GM19463 (cell line): ENCODE results near the gene MTMR1.
A peak's percentile ranks its signal among the peaks of the same experiment; 100 is the strongest.

Source experiments
- ATAC-seq: cut with Tn5 transposase; IDR thresholded peaks from one replicate; pipeline ENCODE4 v1.9.1; 2021; ENCODE audit warnings: mild to moderate bottlenecking, moderate library complexity; ENCODE audit not compliant: unreplicated experiment

MTMR1 gene

DNA sequence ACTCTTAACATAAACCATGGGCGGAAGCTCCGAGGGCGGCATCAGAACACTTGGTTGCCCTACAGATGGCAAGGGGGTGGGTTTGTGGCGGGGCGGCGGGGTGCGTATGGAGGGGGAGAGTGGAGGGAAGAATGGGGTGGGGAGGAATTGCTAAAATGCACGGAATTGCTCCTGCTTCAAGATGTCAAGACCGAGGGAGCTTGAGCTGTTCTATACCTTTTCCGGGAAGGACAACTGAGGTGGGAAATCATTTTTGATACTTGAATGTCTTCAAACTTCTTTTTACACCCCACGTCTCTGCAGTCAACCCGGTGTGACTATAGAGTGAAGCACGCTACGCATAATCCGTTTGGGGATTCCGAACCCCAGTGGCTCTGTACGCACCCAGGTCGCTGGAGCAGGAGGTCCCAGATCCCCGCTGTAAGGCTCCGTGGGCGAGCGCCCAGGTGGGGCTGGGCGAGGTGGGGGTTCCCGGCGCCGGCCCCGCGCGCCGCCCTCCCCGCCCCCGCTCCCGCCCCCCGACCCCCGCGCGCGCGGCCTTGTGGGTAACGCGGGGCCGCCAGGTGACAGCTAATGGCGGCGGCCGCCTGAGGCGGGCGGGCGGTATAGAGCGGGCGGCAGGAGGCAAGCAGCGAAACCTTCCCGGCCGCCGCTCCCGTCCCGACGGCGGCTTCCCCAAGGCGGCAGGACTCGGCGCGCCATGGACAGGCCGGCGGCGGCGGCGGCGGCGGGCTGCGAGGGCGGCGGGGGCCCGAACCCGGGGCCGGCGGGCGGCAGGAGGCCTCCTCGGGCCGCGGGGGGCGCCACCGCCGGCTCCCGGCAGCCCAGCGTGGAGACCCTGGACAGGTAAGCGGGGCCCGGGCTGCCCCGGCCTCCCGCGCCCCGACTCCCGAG is at the start of gene MTMR1:
Gene MTMR1, plus strand, starts transcription at position 566 of the 894 bp plus-strand sequence. Its CDS starts 135 bp downstream, at position 701.
- ATAC-seq, result peak; percentile 41

DNA sequence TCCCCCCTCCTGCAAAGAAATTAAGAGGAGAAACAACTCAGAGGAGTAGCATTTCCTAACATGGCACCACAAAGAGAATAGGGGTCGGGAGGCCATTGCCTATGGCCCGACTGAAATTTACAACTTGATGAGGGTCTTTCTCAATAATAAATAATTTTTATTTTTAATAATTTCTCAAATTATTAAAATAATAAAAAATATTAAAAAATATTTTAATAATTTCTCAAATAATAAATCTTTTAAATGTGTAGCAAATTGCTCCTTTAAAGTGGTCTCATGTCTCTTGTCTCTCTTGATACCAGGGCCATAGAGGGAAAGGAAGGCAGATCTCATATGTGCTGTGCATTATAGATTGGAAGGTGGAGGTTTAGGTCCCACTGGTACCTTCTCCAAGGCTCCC is 49.2 kb upstream of the MTMR1 start:
- ATAC-seq, result no peak

DNA sequence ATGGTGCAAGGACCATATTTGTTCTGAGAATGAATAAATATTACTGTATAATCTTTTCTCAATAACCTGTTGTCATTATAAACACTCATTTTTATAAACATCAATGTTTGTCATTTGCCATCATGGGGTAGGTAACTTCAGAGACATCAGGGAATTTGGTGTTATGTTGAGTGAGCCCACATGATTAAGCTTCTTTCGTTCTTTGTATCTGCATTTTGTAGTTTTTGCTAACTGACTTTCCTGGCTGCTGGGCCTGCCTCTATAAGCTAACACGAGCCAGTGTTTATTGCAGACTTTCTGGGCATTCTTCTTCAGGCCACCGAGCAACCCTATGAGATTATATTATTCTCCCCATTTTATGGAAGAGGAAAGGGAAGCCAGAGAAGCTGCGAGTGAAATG is 48.8 kb upstream of the MTMR1 start:
- ATAC-seq, result no peak

DNA sequence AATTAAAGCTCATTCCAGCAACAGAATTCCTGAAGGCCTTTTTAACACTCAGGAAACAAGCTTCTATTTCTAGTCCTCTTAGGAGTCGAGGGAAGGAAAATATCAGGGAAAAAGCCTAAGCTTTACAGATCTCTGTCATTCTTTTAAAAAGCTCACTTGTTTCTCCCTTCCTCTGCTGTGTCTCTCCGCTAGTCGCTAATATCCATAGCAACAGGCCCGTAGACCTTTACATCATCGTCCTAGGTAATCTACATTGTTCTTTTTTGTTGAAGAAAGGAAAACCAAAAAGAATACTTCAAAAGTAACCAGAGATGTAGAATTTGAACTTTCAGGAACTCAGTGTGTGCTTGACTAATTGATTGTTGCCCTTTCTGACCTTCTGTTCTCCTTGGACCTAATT is 45.9 kb upstream of the MTMR1 start:
- ATAC-seq, result no peak

DNA sequence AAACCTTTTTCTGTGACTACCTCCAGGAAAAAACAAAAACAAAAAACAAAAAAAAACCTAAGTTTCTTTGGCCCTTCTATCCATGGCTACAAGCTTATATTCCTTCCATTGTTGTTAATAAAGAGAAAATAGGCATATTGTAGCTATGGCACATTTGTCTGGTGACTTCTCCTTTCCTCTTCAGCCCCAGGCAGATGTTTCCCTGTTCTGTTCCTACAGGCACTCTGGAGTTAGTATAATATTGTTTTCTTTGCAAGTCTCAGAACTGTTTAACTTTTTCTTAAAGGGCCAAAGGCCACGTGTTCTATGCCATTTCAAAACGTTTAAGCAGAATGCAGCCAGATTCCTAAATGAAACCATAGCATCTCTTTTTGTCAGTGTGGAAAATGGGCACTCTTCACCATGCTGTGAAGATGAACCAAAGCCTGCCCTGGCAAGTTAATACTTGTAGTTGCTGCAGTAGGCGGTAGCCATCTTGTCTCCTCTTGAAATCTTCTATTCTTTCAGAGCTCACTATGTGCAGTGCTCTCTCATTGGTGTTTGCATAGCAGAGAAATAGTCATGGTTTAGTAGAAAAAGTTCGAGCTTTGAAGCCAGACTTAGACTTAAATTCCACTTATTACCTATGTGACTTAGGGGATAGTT is 44.8 kb upstream of the MTMR1 start:
- no peak for ATAC-seq

DNA sequence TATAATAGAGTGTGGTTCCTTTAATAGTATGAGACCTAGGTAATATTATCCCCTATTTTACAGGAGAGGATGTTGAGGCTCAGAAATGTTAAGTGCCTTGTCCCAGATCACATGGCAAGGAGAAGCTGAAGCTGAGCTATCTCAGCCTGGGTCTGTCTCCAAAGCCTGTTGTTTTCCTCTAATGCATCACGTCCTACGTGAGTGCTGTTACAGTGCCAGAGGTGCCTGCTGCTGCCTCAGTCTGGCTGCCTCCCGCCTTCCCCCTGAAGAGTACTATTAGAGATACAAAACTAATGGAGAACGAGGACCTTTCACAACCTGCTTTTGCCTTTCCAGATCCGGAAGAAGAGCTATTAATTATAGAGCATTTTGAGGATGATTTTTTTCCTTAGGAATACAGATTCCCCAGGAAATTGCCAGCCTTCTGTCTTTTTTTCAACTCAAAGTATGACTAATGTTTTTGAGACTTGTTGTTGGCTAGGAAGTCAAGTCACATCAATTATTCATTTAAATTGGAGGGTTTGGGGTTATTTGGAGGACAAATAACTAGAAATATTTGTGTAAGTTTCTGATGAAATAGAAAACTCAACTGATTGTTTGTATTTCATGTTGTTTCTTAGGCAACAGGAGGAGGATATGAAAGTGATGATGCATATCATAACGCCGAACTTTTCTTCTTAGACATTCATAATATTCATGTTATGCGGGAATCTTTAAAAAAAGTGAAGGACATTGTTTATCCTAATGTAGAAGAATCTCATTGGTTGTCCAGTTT is 43.9 kb upstream of the MTMR1 start:
- ATAC-seq, result no peak

DNA sequence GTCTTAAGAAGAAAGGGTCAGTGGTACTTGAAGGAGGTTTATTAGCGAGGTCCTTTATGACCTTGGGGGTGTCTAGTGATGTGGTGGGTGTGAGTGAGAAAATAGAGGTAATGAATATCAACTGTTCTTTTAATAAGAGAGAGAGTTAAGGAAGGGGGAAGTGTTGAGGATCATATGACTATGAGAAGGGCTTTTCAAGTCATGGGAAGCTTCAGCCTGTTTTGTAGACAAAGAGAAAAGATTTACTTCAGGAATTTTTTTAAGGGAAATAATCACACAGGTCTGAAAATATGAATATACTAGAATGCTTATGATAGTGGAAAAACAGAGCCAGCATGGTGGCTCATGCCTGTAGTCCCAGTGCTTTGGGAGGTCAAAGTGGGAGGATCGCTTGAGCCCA is 41.3 kb upstream of the MTMR1 start:
- ATAC-seq, result no peak

DNA sequence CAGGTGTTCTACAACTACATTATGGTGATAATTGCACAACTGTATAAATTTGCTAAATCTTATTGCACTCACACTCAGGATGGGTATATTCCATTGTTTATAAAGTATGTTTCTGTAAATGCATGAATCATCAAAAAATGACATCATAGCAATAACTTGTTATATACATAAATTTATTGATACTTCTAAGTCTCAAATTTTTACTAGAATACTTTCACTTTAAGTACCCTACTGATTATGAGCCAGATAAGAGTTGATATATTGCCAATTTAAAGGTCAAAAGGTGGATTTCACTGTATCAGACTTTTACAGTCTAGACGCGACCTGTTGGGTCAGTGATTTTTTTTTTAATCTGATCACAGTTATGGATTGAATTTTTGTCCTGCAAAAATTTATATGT is 37.4 kb upstream of the MTMR1 start:
- ATAC-seq, result no peak

DNA sequence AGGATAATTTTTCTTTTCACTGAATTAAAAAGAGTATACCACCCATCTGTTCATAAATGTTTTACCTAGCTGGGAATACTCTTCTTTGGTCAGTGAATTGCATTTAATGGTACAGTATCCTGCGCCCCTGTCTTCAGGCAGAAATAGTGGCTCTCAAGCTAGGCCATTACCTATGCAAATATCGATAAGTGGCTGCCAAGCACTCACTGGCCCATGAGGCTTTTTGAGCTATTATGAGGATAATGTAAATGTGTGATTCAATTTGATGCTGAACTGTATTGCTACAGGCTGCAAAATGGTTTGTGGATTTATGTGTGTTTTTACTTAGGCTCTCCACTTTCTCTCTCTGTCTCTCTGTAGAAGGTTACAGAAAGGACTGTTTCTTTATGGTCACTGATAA is 30.1 kb upstream of the MTMR1 start:
- ATAC-seq, result no peak

DNA sequence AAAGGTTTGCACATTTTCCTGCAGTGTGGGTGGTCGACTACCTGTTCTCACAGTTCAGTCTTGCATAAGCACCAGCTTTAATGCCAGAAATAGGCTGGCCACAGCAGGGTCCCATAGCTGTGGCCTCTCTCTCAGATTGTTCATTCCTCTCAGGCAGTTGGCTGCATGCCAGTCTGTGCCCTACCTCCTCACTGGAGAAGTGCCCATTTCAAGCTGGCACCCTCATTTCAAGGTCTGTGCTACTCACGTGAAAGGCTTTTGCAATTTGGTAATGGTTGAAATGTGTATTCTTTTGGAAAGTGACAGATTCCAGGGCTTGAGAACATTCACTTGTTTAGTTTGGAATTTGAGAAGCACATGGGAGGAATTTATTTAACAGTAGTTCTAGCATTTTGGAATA is 28.9 kb upstream of the MTMR1 start:
- no peak for ATAC-seq

DNA sequence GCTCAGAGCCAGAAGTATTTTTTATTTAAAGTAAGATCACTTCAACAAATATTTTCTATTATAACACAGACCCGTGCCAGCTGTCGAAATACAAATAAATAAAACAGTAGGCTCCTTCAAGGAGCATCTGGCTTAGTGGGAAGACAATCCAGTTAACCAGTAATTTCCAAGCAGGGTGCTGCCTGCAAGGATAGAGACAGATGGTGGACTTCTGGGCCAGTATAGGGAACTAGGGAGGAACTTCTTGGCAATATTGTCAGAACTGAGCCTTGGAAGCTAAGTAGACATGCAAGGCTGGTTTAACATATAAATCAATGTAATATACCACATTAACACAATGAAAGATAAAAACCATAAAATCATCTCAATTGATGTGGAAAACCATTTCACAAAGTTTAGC is 17.0 kb upstream of the MTMR1 start:
- no peak for ATAC-seq

DNA sequence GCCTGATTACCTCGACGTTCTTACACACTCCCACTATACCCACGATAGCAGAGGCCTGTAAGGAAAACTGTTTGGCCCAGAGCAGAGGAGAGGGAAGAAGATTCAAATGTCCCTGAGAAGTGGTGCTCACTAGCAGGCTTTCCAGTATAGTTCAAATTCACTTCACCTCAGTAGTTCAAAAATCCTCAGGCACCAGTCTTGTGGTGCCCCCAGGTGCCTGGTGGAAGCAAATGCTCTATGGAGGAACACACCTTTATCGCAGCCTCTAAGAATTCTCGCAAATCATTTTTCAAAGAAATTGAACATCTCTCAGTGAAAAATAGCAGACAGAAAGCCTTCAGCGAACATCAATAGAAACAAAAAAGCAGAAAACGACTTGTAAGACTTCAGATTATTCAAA is 12.2 kb upstream of the MTMR1 start:
- ATAC-seq, result no peak

DNA sequence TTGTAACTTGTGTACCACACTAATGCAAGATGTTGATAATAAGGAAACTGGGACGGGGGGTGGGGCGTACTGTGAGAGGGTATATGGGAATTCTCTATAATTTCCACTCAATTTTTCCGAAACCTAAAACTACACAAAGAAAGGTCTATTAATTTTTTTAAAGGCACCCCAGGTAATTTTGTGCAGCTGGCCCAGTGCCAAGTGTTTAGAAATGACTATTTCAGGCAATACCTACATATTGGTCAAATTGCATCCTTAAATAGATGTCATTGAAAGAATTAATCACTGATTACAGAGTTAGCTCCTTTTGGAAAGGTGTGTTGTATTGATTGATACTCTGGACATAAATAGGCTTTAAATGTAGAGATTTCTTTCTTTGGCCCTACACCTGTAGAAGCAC is 10.1 kb upstream of the MTMR1 start:
- no peak for ATAC-seq

DNA sequence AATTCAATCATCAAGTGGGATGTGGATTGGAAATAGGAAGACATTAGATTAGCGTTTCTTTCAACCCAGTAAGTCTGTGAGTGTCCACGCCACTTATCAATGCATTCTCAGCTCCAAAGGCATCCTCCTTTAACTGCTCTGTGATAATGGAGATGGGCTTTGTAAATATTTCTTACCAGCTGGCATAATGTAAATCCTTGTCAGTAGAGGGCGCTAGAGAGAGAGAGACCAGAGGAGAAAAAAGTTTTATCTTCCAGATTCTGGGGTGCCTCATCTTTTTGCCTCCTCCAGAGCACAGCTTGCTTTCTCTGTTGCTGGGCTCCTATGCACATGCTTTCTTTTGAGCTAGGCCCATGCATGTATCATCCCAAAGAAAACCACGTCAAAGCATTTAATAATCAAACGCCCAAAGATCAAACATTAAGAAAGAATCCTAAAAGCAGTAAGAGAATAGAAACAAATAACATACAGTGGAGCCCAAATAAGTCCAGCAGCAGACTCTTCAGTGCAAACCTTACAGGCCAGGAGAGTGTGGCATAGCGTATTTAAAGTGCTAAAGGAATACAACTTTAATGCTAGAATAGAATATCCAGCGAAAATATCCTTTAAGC is 9.6 kb upstream of the MTMR1 start:
- ATAC-seq, result no peak

DNA sequence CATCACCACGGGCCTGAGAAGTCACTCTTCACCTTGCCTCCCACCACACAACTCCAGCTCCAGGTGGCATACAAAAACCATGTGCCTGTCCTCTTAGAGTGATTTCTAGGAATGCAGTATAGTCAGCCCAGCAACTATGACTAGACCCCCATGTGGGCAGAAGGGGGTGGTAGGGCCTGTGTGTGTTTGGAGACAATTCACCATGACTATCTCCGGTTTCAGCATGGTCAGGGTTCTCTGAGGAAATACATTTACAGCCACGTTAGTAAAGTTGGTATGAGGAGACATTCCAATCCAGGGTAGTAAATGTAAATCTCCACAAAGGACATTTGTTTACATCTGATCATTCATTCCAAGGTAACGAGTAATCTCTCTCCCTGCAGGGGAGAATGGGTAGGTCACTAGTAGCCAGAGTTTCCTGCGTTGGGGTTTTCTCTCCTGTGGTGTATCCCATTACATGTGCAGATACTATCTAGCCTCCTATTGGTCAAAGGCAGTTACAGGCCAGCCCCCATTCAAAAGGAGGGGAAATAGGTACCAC is 4.2 kb upstream of the MTMR1 start:
- no peak for ATAC-seq

DNA sequence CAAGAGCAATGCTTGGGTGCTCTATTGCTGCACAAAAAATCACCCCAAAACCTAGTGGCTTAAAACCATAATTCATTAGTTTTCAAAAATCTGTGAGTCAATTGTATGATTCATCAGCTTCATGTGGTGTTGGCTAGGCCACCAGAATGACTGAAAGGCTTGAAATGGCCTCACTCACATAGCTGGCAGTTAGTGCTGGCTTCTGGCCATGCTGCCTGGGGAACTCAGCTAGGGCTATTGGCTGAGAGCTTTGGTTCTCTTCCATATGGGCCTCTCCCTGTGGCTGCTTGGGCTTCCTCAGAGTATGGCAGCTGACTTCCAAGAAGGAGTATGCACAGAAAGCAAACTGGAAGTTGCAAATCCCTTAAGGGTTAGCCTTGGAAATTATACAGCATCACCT is 3.1 kb upstream of the MTMR1 start:
- no peak for ATAC-seq

DNA sequence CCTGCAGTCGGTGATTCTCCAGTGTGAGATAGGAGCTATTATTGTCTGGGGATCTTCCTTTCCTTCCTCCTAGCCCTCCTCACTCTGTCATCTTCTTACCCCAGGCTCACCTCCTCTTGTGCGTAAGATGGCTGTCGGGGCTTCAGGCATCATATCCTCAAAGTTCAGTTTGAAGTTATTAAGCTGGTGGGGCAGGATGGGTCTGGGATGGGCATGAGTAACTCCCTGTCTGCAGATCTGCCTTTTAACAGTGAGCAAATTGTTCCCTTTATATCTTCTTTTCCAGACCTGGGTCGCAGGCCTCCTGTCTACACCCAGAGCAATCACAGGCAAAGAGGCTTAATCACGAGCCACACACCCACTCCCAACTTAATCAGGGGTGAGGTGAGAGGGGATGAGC is 900 bp upstream of the MTMR1 start:
- no peak for ATAC-seq

DNA sequence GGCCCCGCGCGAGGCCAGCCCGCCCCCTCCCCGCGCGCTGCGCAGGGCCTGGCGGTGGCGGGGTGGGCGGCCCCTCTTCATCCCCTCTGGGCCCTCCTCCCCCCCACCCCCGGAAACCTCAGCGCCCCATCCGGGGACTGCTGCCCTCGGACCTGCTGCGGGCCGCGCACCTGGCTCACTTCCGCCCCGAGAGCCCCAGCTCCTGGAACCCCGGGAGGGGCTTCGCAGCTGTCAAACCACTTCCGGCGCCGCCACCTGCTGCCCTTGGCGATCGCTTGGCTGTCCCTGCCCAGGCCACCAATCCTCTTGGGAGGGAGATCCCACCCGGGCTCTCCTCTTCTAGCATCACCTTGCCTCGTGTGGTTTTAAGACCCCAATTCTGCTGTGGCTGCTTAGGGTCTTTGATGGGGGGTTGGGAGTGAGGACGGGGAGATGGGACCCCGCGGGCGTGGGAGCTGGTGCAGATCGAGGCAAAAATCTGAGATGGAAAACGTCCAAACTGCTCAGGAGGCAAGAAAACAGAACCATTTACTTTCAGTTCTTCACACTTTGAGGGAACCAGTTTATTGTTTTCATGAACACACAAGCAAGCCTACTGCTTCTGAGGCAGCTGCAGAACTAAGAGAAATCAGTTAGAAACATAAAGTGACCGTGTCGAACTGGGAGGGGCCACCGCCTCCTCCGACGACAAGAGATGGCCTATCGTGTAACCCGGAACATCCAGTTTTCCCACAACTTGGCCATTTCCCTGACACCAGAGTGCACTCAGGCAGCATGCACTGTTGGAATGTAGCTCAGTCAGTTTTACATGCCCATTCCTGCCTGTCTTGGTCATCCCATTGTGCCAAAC is 754 bp downstream of the MTMR1 start:
- ATAC-seq, result peak; percentile 74

DNA sequence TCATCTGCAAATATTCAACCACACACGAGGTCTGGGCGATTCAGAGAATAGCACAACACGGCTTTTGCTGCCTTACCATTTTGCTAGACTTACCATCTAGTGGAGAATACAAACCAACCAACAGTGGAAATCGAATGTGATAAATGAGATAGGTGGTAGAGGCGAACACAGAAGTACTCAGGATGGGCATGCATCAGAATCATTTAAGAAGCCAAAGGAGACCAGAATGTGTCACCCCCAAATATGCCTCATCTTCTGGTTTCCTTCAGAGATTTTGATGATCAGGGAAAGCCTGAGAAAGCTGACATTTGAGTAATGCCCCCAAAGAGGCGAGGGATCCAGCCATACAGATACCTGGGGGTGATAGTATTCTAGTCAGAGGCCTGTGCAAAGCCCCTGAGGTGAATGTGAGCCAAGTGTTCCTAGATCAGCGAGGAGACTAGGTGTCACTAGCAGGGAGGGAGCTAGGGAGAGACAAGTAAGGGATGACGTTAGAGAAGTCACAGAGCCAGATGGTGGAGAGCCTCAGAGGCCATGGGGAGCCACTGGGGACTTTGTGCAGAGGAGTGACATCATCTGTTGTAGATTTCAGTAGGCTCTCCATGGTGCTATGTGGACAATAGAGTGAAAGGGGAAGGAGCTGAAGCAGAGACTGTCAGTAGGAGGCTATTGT is 1.7 kb downstream of the MTMR1 start:
- no peak for ATAC-seq

DNA sequence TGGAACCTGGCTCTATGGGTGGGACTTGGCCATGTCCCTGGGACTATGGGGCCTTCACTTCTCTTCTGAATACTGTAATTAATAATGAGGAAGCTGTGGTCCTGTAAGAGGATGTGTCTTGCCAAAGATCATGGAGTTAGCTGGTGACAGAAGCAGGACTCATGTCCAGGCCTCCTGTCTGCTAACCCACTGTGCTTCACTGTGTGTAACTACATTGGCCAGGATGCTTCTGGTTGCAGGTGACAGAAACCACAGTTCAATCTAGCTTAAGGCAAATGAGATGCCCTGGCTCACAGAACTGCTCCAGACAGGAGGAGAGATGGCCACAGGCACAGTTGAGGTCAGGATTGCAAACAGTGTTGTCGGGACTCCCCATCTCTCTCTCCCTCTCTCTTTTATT is 3.1 kb downstream of the MTMR1 start:
- no peak for ATAC-seq
